ENCODE results near the gene SYT8. TPM values are rescaled to one million over a fixed set of nuclear protein-coding genes. Genes with fewer than 3 reads are reported as not detected.
A peak's percentile ranks its signal among the peaks of the same experiment; 100 is the strongest.

SYT8 gene
- total RNA-seq, 4 donors from 2014 or later = 2.0 TPM; not detected in 3

GRCh38 chr11:1876361-1877063 is 41.7 kb downstream of the SYT8 start:
- intact Hi-C loops (cut with DNase I; ENCODE audit: low total_unique reads) = no loop called here
- DNase-seq = peak; percentile 80 to 90
- peaks cover 0 to 21% of the 10 kb centered on the region in 2 donors for H3K4me1 ChIP-seq
- H3K27me3 ChIP-seq = no peaks in the 10 kb centered on the region
- H3K9me3 ChIP-seq = no peaks in the 10 kb centered on the region
- peak; percentile 25 to 38 (median 32) for TF ChIP-seq CTCF (IDR thresholded peaks at IDR 0.05)
- TF ChIP-seq POLR2A (IDR thresholded peaks at IDR 0.05) = no peak
- peak overlapping the region; percentile 86 to 89 for H3K27ac ChIP-seq
- H3K36me3 ChIP-seq = no peaks in the 10 kb centered on the region
- peak overlapping the region in 1 of 2 donors; percentile 13 for H3K4me3 ChIP-seq

GRCh38 chr11:1877211-1878136 is 42.7 kb downstream of the SYT8 start:
- peak overlapping the region; percentile 86 to 89 for H3K27ac ChIP-seq
- H3K36me3 ChIP-seq = no peaks in the 10 kb centered on the region
- no peak for TF ChIP-seq CTCF (IDR thresholded peaks at IDR 0.05)
- TF ChIP-seq POLR2A (IDR thresholded peaks at IDR 0.05) = no peak
- DNase-seq = peak; percentile 69 to 82
- no peaks in the 10 kb centered on the region for H3K27me3 ChIP-seq
- intact Hi-C loops (cut with DNase I; ENCODE audit: low total_unique reads) = no loop called here
- peaks cover 0 to 28% of the 10 kb centered on the region in 2 donors for H3K4me1 ChIP-seq
- H3K9me3 ChIP-seq = no peaks in the 10 kb centered on the region
- no peak overlapping the region for H3K4me3 ChIP-seq

- Histone ChIP-seq H3K36me3 (no peaks in the 10 kb centered on the region), H3K27me3 (no peaks in the 10 kb centered on the region), H3K4me3 (no peak overlapping the region), H3K9me3 (no peaks in the 10 kb centered on the region), H3K27ac (peak overlapping the region; percentile 86 to 89), H3K4me1 (peaks cover 0 to 28% of the 10 kb centered on the region in 2 donors)
- TF ChIP-seq POLR2A (IDR thresholded peaks at IDR 0.05) = no peak
- TF ChIP-seq CTCF (IDR thresholded peaks at IDR 0.05) = no peak
- intact Hi-C loops (cut with DNase I; ENCODE audit: low total_unique reads) = no loop called here
- DNase-seq = peak; percentile 55 to 72
Observed at GRCh38 chr11:1878137-1879031, 43.6 kb downstream of the SYT8 start.

- TF ChIP-seq POLR2A (IDR thresholded peaks at IDR 0.05) (no peak), CTCF (IDR thresholded peaks at IDR 0.05) (no peak)
- intact Hi-C loops (cut with DNase I; ENCODE audit: low total_unique reads) = no loop called here
- H3K4me3 ChIP-seq = no peak overlapping the region
- peak; percentile 15 to 26 for DNase-seq
- no peaks in the 10 kb centered on the region for H3K27me3 ChIP-seq
- H3K27ac ChIP-seq = peak overlapping the region; percentile 86 to 89
- H3K4me1 ChIP-seq = peaks cover 0 to 28% of the 10 kb centered on the region in 2 donors
- H3K9me3 ChIP-seq = no peaks in the 10 kb centered on the region
- no peaks in the 10 kb centered on the region for H3K36me3 ChIP-seq
Observed at GRCh38 chr11:1879342-1879940, 44.7 kb downstream of the SYT8 start.

All from uterus (tissue), 4 donors.